ENCODE data around the gene FAM131B. TPM values are rescaled to one million over a fixed set of nuclear protein-coding genes. Genes with fewer than 3 reads are reported as not detected.

FAM131B gene
- total and polyA plus RNA-seq, 2 of the 8 experiments (the other 6 are each of a cell fraction or from before 2014, with no cell fraction given): 23.1 to 38.2 TPM

GRCh38 chr7:143369678-143370651 is 7.5 kb upstream of the FAM131B start:
- no peaks in the 10 kb centered on the region for H3K36me3 ChIP-seq (ENCODE audit: control insufficient read depth in 2 of 4, insufficient read depth in 4 of 4, low read length in 3 of 4)
- POLR2A ChIA-PET (ENCODE audit: partially characterized antibody): interaction anchor here (0.8 to 19.0 kb wide), 6 partner anchors 8 to 85 kb away, joined by 3 to 518 read pairs (median 6); partner anchors contain the start of genes EPHA1 and ZYX
- TF ChIP-seq SUZ12 (IDR thresholded peaks at IDR 0.05; ENCODE audit: low read length) (no peak), POLR2AphosphoS5 (IDR thresholded peaks at IDR 0.05; ENCODE audit: low read depth, low read length) (no peak), MAFK (IDR thresholded peaks at IDR 0.05; ENCODE audit: low read depth, low read length) (no peak), SP2 (IDR thresholded peaks at IDR 0.05; ENCODE audit: low read length) (no peak), EP300 (IDR thresholded peaks at IDR 0.05; ENCODE audit: borderline replicate concordance in 1 of 2, low read depth in 2 of 2, low read length in 2 of 2) (no peak), CHD1 (IDR thresholded peaks at IDR 0.05; ENCODE audit: low read depth, low read length) (no peak), JUN (IDR thresholded peaks at IDR 0.05; ENCODE audit: low read depth, low read length) (no peak), SAP30 (IDR thresholded peaks at IDR 0.05; ENCODE audit: insufficient read depth, insufficient replicate concordance, low read length) (no peak), ASH2L (IDR thresholded peaks at IDR 0.05; ENCODE audit: low read length) (peak; percentile 79), CBX8 (IDR thresholded peaks at IDR 0.05; ENCODE audit: borderline replicate concordance, low read depth, low read length) (no peak), SRF (IDR thresholded peaks at IDR 0.05; ENCODE audit: low read depth, low read length) (no peak)

More at GRCh38 chr7:143369678-143370651, 7.5 kb upstream of the FAM131B start:
- peak in 1 of 2 experiments; percentile 54 for DNase-seq (ENCODE audit: low read depth in 1 of 2, low spot score in 2 of 2)
- Histone ChIP-seq H3K27ac (ENCODE audit: low read depth, low read length) (no peak overlapping the region), H2BK20ac (ENCODE audit: low read length) (peak overlapping the region; percentile 97), H3K9ac (replicated peaks in 1 of 4; ENCODE audit: extremely low read depth in 1 of 4, low read depth in 3 of 4, low read length in 3 of 4) (no peak overlapping the region), H4K20me1 (replicated peaks in 1 of 2; ENCODE audit: control insufficient read depth in 1 of 2, insufficient read depth in 2 of 2, low read length in 2 of 2) (no peaks in the 10 kb centered on the region), H4K8ac (ENCODE audit: extremely low read depth, insufficient read depth, low read length) (no peak overlapping the region; the same call in 1 of the 2 replicates), H3K27me3 (replicated peaks in 1 of 4; ENCODE audit: control insufficient read depth in 3 of 4, extremely low read depth in 1 of 4, insufficient read depth in 3 of 4, low read length in 3 of 4) (no peaks in the 10 kb centered on the region), H3K4me1 (replicated peaks in 1 of 4; ENCODE audit: control insufficient read depth in 3 of 4, insufficient read depth in 4 of 4, low read length in 3 of 4) (peaks cover 6 to 22% (median 13%) of the 10 kb centered on the region in 4 experiments; a peak in 5 of 7 replicates), H3K23ac (ENCODE audit: insufficient read length) (no peak overlapping the region), H2AK5ac (ENCODE audit: low read depth, low read length) (no peak overlapping the region), H3K56ac (replicated peaks; ENCODE audit: insufficient read length, low read depth, low read length) (no peak overlapping the region), H2BK15ac (ENCODE audit: low read length) (no peak overlapping the region), H2BK120ac (replicated peaks; ENCODE audit: low read depth, low read length) (no peak overlapping the region), H3K79me2 (ENCODE audit: control insufficient read depth in 1 of 2, insufficient read depth in 2 of 2, low read length in 2 of 2) (no peaks in the 10 kb centered on the region), H3K4me2 (ENCODE audit: insufficient read depth in 1 of 2, low read depth in 2 of 2, low read length in 2 of 2) (peak overlapping the region; percentile 45 to 46), H3K14ac (ENCODE audit: insufficient read length) (no peak overlapping the region), H3K4me3 (ENCODE audit: extremely low read depth in 1 of 4, insufficient read depth in 2 of 4, low read depth in 3 of 4, low read length in 4 of 4) (peak overlapping the region in 1 of 4 experiments; percentile 28; a peak in 2 of 8 replicates), H4K91ac (replicated peaks; ENCODE audit: insufficient read length, low read length) (peak overlapping the region; percentile 3), H2BK5ac (ENCODE audit: low read depth, low read length) (peak overlapping the region; percentile 55; the same call in 1 of the 2 replicates), H3K9me3 (ENCODE audit: insufficient read depth in 2 of 2, low read depth in 1 of 2, low read length in 1 of 2) (no peaks in the 10 kb centered on the region), H3K23me2 (ENCODE audit: low read depth, low read length) (no peaks in the 10 kb centered on the region), H4K5ac (ENCODE audit: insufficient read length, low read depth, low read length) (no peak overlapping the region), H3K18ac (ENCODE audit: extremely low read depth, low read length) (no peak overlapping the region; the same call in none of the 2 replicates), H3K79me1 (ENCODE audit: low read depth, low read length) (no peaks in the 10 kb centered on the region), H3K4ac (replicated peaks; ENCODE audit: insufficient read length, low read depth, low read length) (no peak overlapping the region), H2BK12ac (ENCODE audit: low read depth, low read length) (peak overlapping the region; percentile 85; the same call in 1 of the 2 replicates), H2AFZ (ENCODE audit: low read length) (no peak overlapping the region)
- whole genome bisulfite sequencing, 2 experiments (ENCODE audit: extremely low coverage in 1 of 2, insufficient coverage in 1 of 2, insufficient read length in 1 of 2, insufficient replicate concordance in 2 of 2, low coverage in 1 of 2, low lambda C conversion rate in 2 of 2, missing lambda C conversion rate in 1 of 2): 72% methylated on average over 12 of the region's 12 CpGs; no CpG with 5 or more reads in 1 of the 2 experiments
- FAIRE-seq: no peak
- CTCF ChIA-PET (ENCODE audit: partially characterized antibody): interaction anchor here (0.8 to 17.5 kb wide), 13 partner anchors 8 to 129 kb away, joined by 3 to 359 read pairs (median 5); partner anchors contain the start of gene EPHA1
